Spleen (tissue), 7 donors: ENCODE measurements around the gene ATXN7.

Source experiments
- POLR2A ChIP-seq, 3 donors: fragments of 450-650 bp; IDR thresholded peaks; one replicate each; pipeline ENCODE4 v1.5.1; 2017; ENCODE audit warnings: antibody characterized with exemption in 3 of 3, mild to moderate bottlenecking in 1 of 3
- POLR2AphosphoS5 ChIP-seq, 3 donors: sonication (generic); formaldehyde crosslinking; IDR thresholded peaks; one replicate each; pipeline ENCODE4 v1.5.1; 2017; ENCODE audit warnings: antibody characterized with exemption in 3 of 3
- TF ChIP-seq, protein P1 (sequence below), 11 experiments: fragments of 200-600 bp in 7 of 11; fragments of 450-650 bp in 4 of 11; sonication (generic) in 4 of 11; IDR thresholded peaks in 8 of 11; conservative IDR thresholded peaks in 3 of 11; 1 replicate in 7 of 11; 2 replicates in 4 of 11; pipeline versions ENCODE4 v1.4.0 to v1.8.0; 2016 to 2021; ENCODE audit warnings: antibody characterized with exemption in 11 of 11, inconsistent platforms in 4 of 11, mild to moderate bottlenecking in 1 of 11
- donor health status: DM: no; HTN: no; CAD: no; lungs with moderate emphysema.
- donor health status: DM: no; HTN: no; CAD: no.
- donor health status: DM: no; HTN: no; CAD: no.

DNA sequence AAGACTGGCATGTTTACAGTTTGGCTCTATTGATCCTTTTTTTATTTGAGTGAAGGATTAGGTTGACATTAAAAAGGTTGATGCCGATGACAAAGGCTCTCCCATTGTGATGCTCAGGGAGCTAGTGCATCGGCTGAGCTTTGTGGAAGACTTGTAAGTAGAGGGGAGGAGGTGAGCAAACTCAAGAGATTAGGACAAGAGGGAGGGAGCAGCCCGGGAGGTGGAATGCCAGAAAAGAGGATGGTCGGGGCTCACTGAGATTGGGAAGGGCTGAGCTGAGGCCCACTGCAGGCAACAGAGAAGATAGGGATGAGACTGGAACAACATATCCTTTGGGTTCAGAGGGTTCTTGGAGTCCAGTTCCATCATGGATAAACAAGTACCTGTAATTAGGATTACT lies 186.2 kb downstream of the ATXN7 start:
- TF ChIP-seq POLR2A (IDR thresholded peaks at IDR 0.05) (no peak), POLR2AphosphoS5 (IDR thresholded peaks at IDR 0.05) (no peak)
- TF ChIP-seq, protein P1, sequence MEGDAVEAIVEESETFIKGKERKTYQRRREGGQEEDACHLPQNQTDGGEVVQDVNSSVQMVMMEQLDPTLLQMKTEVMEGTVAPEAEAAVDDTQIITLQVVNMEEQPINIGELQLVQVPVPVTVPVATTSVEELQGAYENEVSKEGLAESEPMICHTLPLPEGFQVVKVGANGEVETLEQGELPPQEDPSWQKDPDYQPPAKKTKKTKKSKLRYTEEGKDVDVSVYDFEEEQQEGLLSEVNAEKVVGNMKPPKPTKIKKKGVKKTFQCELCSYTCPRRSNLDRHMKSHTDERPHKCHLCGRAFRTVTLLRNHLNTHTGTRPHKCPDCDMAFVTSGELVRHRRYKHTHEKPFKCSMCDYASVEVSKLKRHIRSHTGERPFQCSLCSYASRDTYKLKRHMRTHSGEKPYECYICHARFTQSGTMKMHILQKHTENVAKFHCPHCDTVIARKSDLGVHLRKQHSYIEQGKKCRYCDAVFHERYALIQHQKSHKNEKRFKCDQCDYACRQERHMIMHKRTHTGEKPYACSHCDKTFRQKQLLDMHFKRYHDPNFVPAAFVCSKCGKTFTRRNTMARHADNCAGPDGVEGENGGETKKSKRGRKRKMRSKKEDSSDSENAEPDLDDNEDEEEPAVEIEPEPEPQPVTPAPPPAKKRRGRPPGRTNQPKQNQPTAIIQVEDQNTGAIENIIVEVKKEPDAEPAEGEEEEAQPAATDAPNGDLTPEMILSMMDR (IDR thresholded peaks at IDR 0.05 in 8 of 11, conservative IDR thresholded peaks at IDR 0.05 in 3 of 11): no peak
